Muscle of leg (tissue), 11 donors: ENCODE data around the gene POLG2. TPM values are rescaled to one million over a fixed set of nuclear protein-coding genes. Genes with fewer than 3 reads are reported as not detected.
A peak's percentile ranks its signal among the peaks of the same experiment; 100 is the strongest.

Source experiments
- DNase-seq: peaks from one replicate; pipeline ENCODE4 v3.0.0; 2013
- H3K27ac ChIP-seq: one replicate; pipeline ENCODE4 v1.5.1; 2013; ENCODE audit warnings: mild to moderate bottlenecking, low read length, control low read depth
- H3K27me3 ChIP-seq: one replicate; pipeline ENCODE4 v1.6.1; 2013; ENCODE audit warnings: low read length; ENCODE audit not compliant: control insufficient read depth, insufficient read depth
- H3K36me3 ChIP-seq: one replicate; pipeline ENCODE4 v1.6.1; 2013; ENCODE audit warnings: low read length; ENCODE audit not compliant: control insufficient read depth, insufficient read depth
- H3K4me1 ChIP-seq: one replicate; pipeline ENCODE4 v1.6.1; 2013; ENCODE audit warnings: low read length; ENCODE audit not compliant: control insufficient read depth, insufficient read depth
- H3K4me3 ChIP-seq: one replicate; pipeline ENCODE4 v1.5.1; 2013; ENCODE audit warnings: low read length, control low read depth
- H3K9me3 ChIP-seq: replicated peaks from 2 replicates; pipeline ENCODE4 v1.6.1; 2013; ENCODE audit warnings: low read depth, low read length; ENCODE audit not compliant: control insufficient read depth
- WGBS: methylation state at CpG from one replicate; pipeline ENCODE4 v1.1.5; 2013; ENCODE audit warnings: missing lambda C conversion rate; ENCODE audit not compliant: insufficient coverage; 5-methylcytosine and 5-hydroxymethylcytosine counted together
- polyA plus RNA-seq, 8 donors: library from polyadenylated mRNA; unstranded; fragments of 120-200 nt; gene quantifications; one replicate each; pipeline versions ENCODE4 v1.2.1 to v1.2.3, GENCODE V29; 2013; ENCODE audit warnings: inconsistent platforms in 1 of 8, low replicate concordance in 1 of 8; ENCODE audit not compliant: insufficient read length in 8 of 8, insufficient read depth in 1 of 8
- total RNA-seq: library from RNA; stranded (reverse); fragments of 120-200 nt; gene quantifications from one replicate; pipeline ENCODE4 v1.2.4, GENCODE V29; 2013

The POLG2 gene
- total and polyA plus RNA-seq, 9 donors, result 12.9 to 28.2 (median 19.2) TPM

GRCh38 chr17:64506576-64507412 lies 9.9 kb upstream of the POLG2 start, which contains the start of gene CEP95:
TSS of gene CEP95 (plus strand) at chr17:64506977. CDS start at chr17:64507098, 121 bp downstream.
- Histone ChIP-seq H3K36me3 (peaks cover 45% of the 10 kb centered on the region), H3K27me3 (peaks cover 3% of the 10 kb centered on the region), H3K27ac (peak within 1 kb of the TSS; percentile 100), H3K9me3 (no peaks in the 10 kb centered on the region), H3K4me3 (peak within 1 kb of the TSS; percentile 100), H3K4me1 (peaks cover 18% of the 10 kb centered on the region)
- WGBS, result under 1% methylated on average over 76 of the region's 77 CpGs
- DNase-seq, result peak; percentile 99

GRCh38 chr17:64506201-64506575 lies 9.3 kb upstream of the POLG2 start, which contains the start of gene DDX5:
TSS of gene DDX5 (minus strand) at chr17:64506289. CDS start at chr17:64506119, 170 bp downstream.
- peaks cover 51% of the 10 kb centered on the region for H3K36me3 ChIP-seq
- WGBS, result 0% methylated on average over 29 of the region's 31 CpGs

GRCh38 chr17:64505340-64506200 lies 8.7 kb upstream of the POLG2 start:
- Histone ChIP-seq H3K9me3 (no peaks in the 10 kb centered on the region), H3K4me3 (peak overlapping the region; percentile 100), H3K4me1 (peaks cover 18% of the 10 kb centered on the region), H3K27ac (peak overlapping the region; percentile 100), H3K27me3 (peaks cover 3% of the 10 kb centered on the region), H3K36me3 (peaks cover 54% of the 10 kb centered on the region)
- WGBS, result 0% methylated on average over 68 of the region's 76 CpGs
- DNase-seq, result peak; percentile 99

More at GRCh38 chr17:64506201-64506575, 9.3 kb upstream of the POLG2 start, which contains the start of gene DDX5:
- H3K9me3 ChIP-seq, result no peaks in the 10 kb centered on the region
- H3K27me3 ChIP-seq, result peaks cover 3% of the 10 kb centered on the region
- peak; percentile 98 for DNase-seq
- peak within 1 kb of the TSS; percentile 100 for H3K27ac ChIP-seq
- H3K4me1 ChIP-seq, result peaks cover 18% of the 10 kb centered on the region
- peak within 1 kb of the TSS; percentile 100 for H3K4me3 ChIP-seq

- no peaks in the 10 kb centered on the region for H3K9me3 ChIP-seq
- peaks cover 18% of the 10 kb centered on the region for H3K4me1 ChIP-seq
- peaks cover 54% of the 10 kb centered on the region for H3K36me3 ChIP-seq
- DNase-seq, result no peak
- peak overlapping the region; percentile 100 for H3K27ac ChIP-seq
- H3K27me3 ChIP-seq, result peaks cover 3% of the 10 kb centered on the region
- H3K4me3 ChIP-seq, result peak overlapping the region; percentile 100
- 0% methylated on average over 11 of the region's 13 CpGs for WGBS
Measured at GRCh38 chr17:64504769-64505339, 8.0 kb upstream of the POLG2 start.

- peaks cover 3% of the 10 kb centered on the region for H3K27me3 ChIP-seq
- H3K4me3 ChIP-seq, result peak overlapping the region; percentile 100
- DNase-seq, result peak; percentile 35
- H3K36me3 ChIP-seq, result peaks cover 52% of the 10 kb centered on the region
- WGBS, result 28% methylated on average over 4 of the region's 7 CpGs
- peak overlapping the region; percentile 100 for H3K27ac ChIP-seq
- peaks cover 15% of the 10 kb centered on the region for H3K4me1 ChIP-seq
- no peaks in the 10 kb centered on the region for H3K9me3 ChIP-seq
Measured at GRCh38 chr17:64503821-64504768, 7.2 kb upstream of the POLG2 start.

GRCh38 chr17:64503341-64503740 lies 6.5 kb upstream of the POLG2 start:
- Histone ChIP-seq H3K27ac (peak overlapping the region; percentile 38), H3K36me3 (peaks cover 54% of the 10 kb centered on the region)

GRCh38 chr17:64502809-64503208 lies 6.0 kb upstream of the POLG2 start:
- Histone ChIP-seq H3K4me1 (peaks cover 11% of the 10 kb centered on the region), H3K36me3 (peaks cover 56% of the 10 kb centered on the region), H3K27me3 (peaks cover 3% of the 10 kb centered on the region), H3K27ac (peak overlapping the region; percentile 38), H3K9me3 (no peaks in the 10 kb centered on the region), H3K4me3 (no peak overlapping the region)
- no CpG with 5 or more reads among the region's 2 CpGs for WGBS
- DNase-seq, result no peak

More at GRCh38 chr17:64503341-64503740, 6.5 kb upstream of the POLG2 start:
- peaks cover 11% of the 10 kb centered on the region for H3K4me1 ChIP-seq
- no peak for DNase-seq
- no peak overlapping the region for H3K4me3 ChIP-seq
- 69% methylated on average over 5 of the region's 5 CpGs for WGBS
- H3K27me3 ChIP-seq, result peaks cover 3% of the 10 kb centered on the region
- no peaks in the 10 kb centered on the region for H3K9me3 ChIP-seq

- peaks cover 60% of the 10 kb centered on the region for H3K36me3 ChIP-seq
- no peak overlapping the region for H3K4me3 ChIP-seq
- WGBS, result 73% methylated on average over 3 of the region's 3 CpGs
- no peaks in the 10 kb centered on the region for H3K9me3 ChIP-seq
- peaks cover 15% of the 10 kb centered on the region for H3K4me1 ChIP-seq
- H3K27ac ChIP-seq, result no peak overlapping the region
- H3K27me3 ChIP-seq, result peaks cover 3% of the 10 kb centered on the region
- no peak for DNase-seq
Measured at GRCh38 chr17:64502021-64502420, 5.2 kb upstream of the POLG2 start.
